Upper lobe of left lung (tissue), 4 donors: Measurements from ENCODE around the gene IL17RD.

Source experiments
- CTCF ChIP-seq, 6 experiments: fragments of 450-650 bp in 4 of 6; fragments of 200-600 bp in 2 of 6; sonication (generic) in 2 of 6; IDR thresholded peaks; one replicate each; pipeline ENCODE4 v1.5.1; 2016 to 2019; ENCODE audit warnings: antibody characterized with exemption in 6 of 6
- EP300 ChIP-seq, 4 donors: sonication (generic); formaldehyde crosslinking; IDR thresholded peaks; one replicate each; pipeline ENCODE4 v1.5.1; 2017; ENCODE audit warnings: antibody characterized with exemption in 4 of 4, control low read depth in 2 of 4
- POLR2A ChIP-seq, 4 donors: fragments of 450-650 bp; IDR thresholded peaks; one replicate each; pipeline ENCODE4 v1.5.1; 2016 to 2017; ENCODE audit warnings: antibody characterized with exemption in 4 of 4, mild to moderate bottlenecking in 2 of 4
- POLR2AphosphoS5 ChIP-seq, 2 donors: sonication (generic); formaldehyde crosslinking; IDR thresholded peaks; one replicate each; pipeline ENCODE4 v1.5.1; 2017; ENCODE audit warnings: antibody characterized with exemption in 2 of 2

GRCh38 chr3:57169872-57170623 is 4.9 kb upstream of the IL17RD start:
- TF ChIP-seq POLR2A (IDR thresholded peaks at IDR 0.05) (no peak), CTCF (IDR thresholded peaks at IDR 0.05) (peak; percentile 66 to 86 (median 74)), POLR2AphosphoS5 (IDR thresholded peaks at IDR 0.05) (no peak), EP300 (IDR thresholded peaks at IDR 0.05) (no peak)
